ENCODE data around the gene DUSP3. TPM values are rescaled to one million over a fixed set of nuclear protein-coding genes. Genes with fewer than 3 reads are reported as not detected.

The DUSP3 gene
- polyA plus RNA-seq, 1 donor = 68.7 TPM

DNA sequence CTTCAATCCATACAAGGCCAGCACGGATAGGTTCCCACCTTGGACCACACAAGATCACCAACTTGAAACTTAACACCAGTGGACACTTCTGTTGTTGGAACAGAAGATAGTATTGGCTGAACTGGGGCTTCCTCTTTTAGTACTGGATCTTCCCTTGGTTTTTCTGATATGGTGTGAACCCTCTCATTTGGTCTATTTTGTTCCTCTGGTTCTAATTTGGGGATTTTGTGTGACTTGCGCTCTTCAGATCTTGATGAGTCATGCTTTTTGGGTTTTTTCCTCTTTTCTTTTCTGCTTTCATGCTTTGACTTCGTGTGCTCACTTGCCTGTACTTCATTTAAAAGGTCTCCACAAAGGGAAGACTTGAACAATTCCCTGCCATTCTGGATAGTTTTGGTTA is 59.2 kb downstream of the DUSP3 start:
- no peak for DNase-seq
- WGBS (ENCODE audit: insufficient coverage, low lambda C conversion rate) = 100% methylated on average over 1 of the region's 3 CpGs
- no peak overlapping the region for H3K4me3 ChIP-seq (ENCODE audit: low read length)
- peaks cover 4% of the 10 kb centered on the region for H3K27me3 ChIP-seq (ENCODE audit: control insufficient read depth, insufficient read depth, low read length)
- H3K4me1 ChIP-seq (ENCODE audit: control insufficient read depth, insufficient read depth, low read length) = no peaks in the 10 kb centered on the region
- H3K36me3 ChIP-seq (ENCODE audit: control insufficient read depth, insufficient read depth, low read length) = no peaks in the 10 kb centered on the region
- no peak overlapping the region for H3K27ac ChIP-seq (ENCODE audit: low read length)
- H3K9me3 ChIP-seq (ENCODE audit: control insufficient read depth, low read depth, low read length) = no peaks in the 10 kb centered on the region

DNA sequence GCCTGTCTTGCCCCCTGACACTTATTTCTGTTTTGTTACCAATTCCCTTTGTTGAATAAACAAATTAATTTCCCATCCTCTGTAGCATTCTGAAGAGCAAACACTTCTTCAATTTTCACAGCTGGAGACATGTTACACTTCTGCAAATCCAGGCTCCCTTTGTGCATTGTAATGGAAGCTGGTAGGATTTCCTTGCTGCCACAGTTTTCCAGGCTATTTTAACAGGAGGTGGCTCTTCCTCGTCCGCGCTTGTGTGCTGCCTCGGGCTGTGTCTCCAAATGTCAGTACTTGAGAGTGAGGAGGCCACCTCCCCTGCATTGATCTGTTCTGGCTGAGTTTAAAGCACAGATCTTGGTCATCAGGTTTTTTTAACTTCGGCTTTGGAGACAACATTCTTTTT is 60.2 kb downstream of the DUSP3 start:
- Histone ChIP-seq H3K36me3 (ENCODE audit: control insufficient read depth, insufficient read depth, low read length) (no peaks in the 10 kb centered on the region), H3K9me3 (ENCODE audit: control insufficient read depth, low read depth, low read length) (no peaks in the 10 kb centered on the region), H3K4me3 (ENCODE audit: low read length) (no peak overlapping the region), H3K4me1 (ENCODE audit: control insufficient read depth, insufficient read depth, low read length) (no peaks in the 10 kb centered on the region), H3K27me3 (ENCODE audit: control insufficient read depth, insufficient read depth, low read length) (peaks cover 11% of the 10 kb centered on the region), H3K27ac (ENCODE audit: low read length) (no peak overlapping the region)
- WGBS (ENCODE audit: insufficient coverage, low lambda C conversion rate) = 40% methylated on average over 1 of the region's 5 CpGs
- no peak for DNase-seq

DNA sequence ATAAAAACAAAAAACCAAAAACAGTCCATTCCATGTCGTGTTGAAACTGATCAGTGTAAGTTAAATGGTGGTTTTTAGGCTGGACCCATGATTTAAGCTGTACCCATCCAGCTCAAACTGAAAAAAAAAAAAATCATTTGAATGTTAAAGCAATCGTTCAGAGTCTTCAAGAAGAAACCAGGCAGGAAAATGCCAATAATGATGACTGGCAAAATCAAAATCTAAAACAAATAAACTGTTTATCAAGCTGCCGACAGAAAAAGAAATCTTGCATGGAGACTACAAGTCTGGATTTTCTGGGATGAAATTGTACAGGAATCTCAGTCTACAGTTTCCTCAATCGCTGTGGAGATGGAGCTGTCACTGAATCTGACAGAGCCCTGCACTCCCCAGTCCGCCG is 60.9 kb downstream of the DUSP3 start:
- Histone ChIP-seq H3K4me3 (ENCODE audit: low read length) (no peak overlapping the region), H3K36me3 (ENCODE audit: control insufficient read depth, insufficient read depth, low read length) (no peaks in the 10 kb centered on the region), H3K27me3 (ENCODE audit: control insufficient read depth, insufficient read depth, low read length) (peaks cover 15% of the 10 kb centered on the region), H3K9me3 (ENCODE audit: control insufficient read depth, low read depth, low read length) (no peaks in the 10 kb centered on the region), H3K27ac (ENCODE audit: low read length) (no peak overlapping the region), H3K4me1 (ENCODE audit: control insufficient read depth, insufficient read depth, low read length) (peaks cover 4% of the 10 kb centered on the region)
- 57% methylated on average over 4 of the region's 6 CpGs for WGBS (ENCODE audit: insufficient coverage, low lambda C conversion rate)
- no peak for DNase-seq

Other genes starting within 250 kb of the DUSP3 start
- 21.6 TPM for gene ETV4, start 232.6 kb downstream of the DUSP3 start, polyA plus RNA-seq
- gene MEOX1, start 117.1 kb downstream of the DUSP3 start, polyA plus RNA-seq = 2.7 TPM
- not detected for gene SOST, start 20.2 kb downstream of the DUSP3 start, polyA plus RNA-seq
- gene CFAP97D1, start 1.5 kb upstream of the DUSP3 start, polyA plus RNA-seq = 0.04 TPM
- 4.9 TPM for gene MPP3, start 54.2 kb upstream of the DUSP3 start, polyA plus RNA-seq
- gene CD300LG, start 68.2 kb upstream of the DUSP3 start, polyA plus RNA-seq = 0.30 TPM
- gene MPP2, start 128.6 kb upstream of the DUSP3 start, polyA plus RNA-seq = 3.4 TPM
- gene PPY, start 163.5 kb upstream of the DUSP3 start, polyA plus RNA-seq = 0.34 TPM
- gene PYY, start 175.0 kb upstream of the DUSP3 start, polyA plus RNA-seq = 36.2 TPM
- gene NAGS, start 225.6 kb upstream of the DUSP3 start, polyA plus RNA-seq = 37.5 TPM
- gene TMEM101, start 236.0 kb upstream of the DUSP3 start, polyA plus RNA-seq = 47.5 TPM

All from large intestine (tissue), 3 donors.